HG03060 (cell line): ENCODE results near the gene ZNF668.
A peak's percentile ranks its signal among the peaks of the same experiment; 100 is the strongest.

Experiments
- ATAC-seq: cut with Tn5 transposase; IDR thresholded peaks from one replicate; pipeline ENCODE4 v1.9.1; 2021; ENCODE audit warnings: low read depth, moderate number of reproducible peaks; ENCODE audit not compliant: unreplicated experiment

The ZNF668 gene

GRCh38 chr16:31082368-31083045 lies 8.5 kb upstream of the ZNF668 start:
- ATAC-seq = no peak

- ATAC-seq = no peak
Measured at GRCh38 chr16:31081428-31082351, 7.7 kb upstream of the ZNF668 start.

GRCh38 chr16:31080756-31081419 lies 6.8 kb upstream of the ZNF668 start:
- ATAC-seq = no peak

GRCh38 chr16:31080035-31080629 lies 6.1 kb upstream of the ZNF668 start:
- ATAC-seq = no peak

- ATAC-seq = no peak
Measured at GRCh38 chr16:31079342-31079944, 5.4 kb upstream of the ZNF668 start.

GRCh38 chr16:31078597-31079341 lies 4.7 kb upstream of the ZNF668 start:
- no peak for ATAC-seq

- no peak for ATAC-seq
Measured at GRCh38 chr16:31077592-31078396, 3.8 kb upstream of the ZNF668 start.

- no peak for ATAC-seq
Measured at GRCh38 chr16:31077024-31077423, 3.0 kb upstream of the ZNF668 start.

GRCh38 chr16:31076319-31076718 lies 2.3 kb upstream of the ZNF668 start:
- ATAC-seq = no peak

- no peak for ATAC-seq
Measured at GRCh38 chr16:31074814-31075183, 759 bp upstream of the ZNF668 start.

GRCh38 chr16:31073142-31073969 lies 684 bp downstream of the ZNF668 start:
- peak; percentile 31 for ATAC-seq

GRCh38 chr16:31072540-31073141 lies 1.4 kb downstream of the ZNF668 start:
- no peak for ATAC-seq

- ATAC-seq = no peak
Measured at GRCh38 chr16:31071861-31072260, 2.2 kb downstream of the ZNF668 start.

- no peak for ATAC-seq
Measured at GRCh38 chr16:31067342-31067741, 6.7 kb downstream of the ZNF668 start.

GRCh38 chr16:31064882-31065461 lies 9.1 kb downstream of the ZNF668 start:
- no peak for ATAC-seq

GRCh38 chr16:31063843-31064611 lies 10.0 kb downstream of the ZNF668 start:
- ATAC-seq = no peak

GRCh38 chr16:31063495-31063842 lies 10.6 kb downstream of the ZNF668 start:
- no peak for ATAC-seq
